HEK293 (cell line): ENCODE measurements around the gene SCAMP3.
A peak's percentile ranks its signal among the peaks of the same experiment; 100 is the strongest.

Experiments used
- CTCF ChIA-PET: fragments of 350-600 bp; formaldehyde crosslinking; extraction: SDS; loops from one replicate; lab custom pipeline; 2021; ENCODE audit warnings: antibody characterized with exemption; lab: Yijun Ruan, JAX
- POLR2A ChIA-PET: fragments of 300-600 bp; formaldehyde crosslinking; extraction: SDS; loops from one replicate; lab custom pipeline; 2020; ENCODE audit warnings: antibody characterized with exemption, inconsistent platforms; lab: Yijun Ruan, JAX
- H3K27ac ChIP-seq: fragments of 200-500 bp; sonication (Bioruptor generic); 2 replicates; pipeline ENCODE4 v1.5.1; 2014; ENCODE audit warnings: low read depth, low read length, control low read depth, inconsistent platforms; ENCODE audit errors: extremely low read depth
- H3K36me3 ChIP-seq, 2 experiments: fragments of 200-500 bp in 1 of 2; sonication (Bioruptor generic) in 1 of 2; 1 replicate in 1 of 2; 2 replicates in 1 of 2; pipeline ENCODE4 v1.5.1; 2014 to 2017; ENCODE audit warnings: inconsistent platforms in 2 of 2, low read length in 2 of 2; ENCODE audit not compliant: control insufficient read depth in 2 of 2, insufficient read depth in 1 of 2
- H3K4me1 ChIP-seq: fragments of 200-500 bp; sonication (Bioruptor generic); 2 replicates; pipeline ENCODE4 v1.5.1; 2014; ENCODE audit warnings: mild to moderate bottlenecking, low read length, inconsistent platforms; ENCODE audit not compliant: control insufficient read depth, insufficient read depth
- H3K4me3 ChIP-seq: 2 replicates; pipeline ENCODE4 v1.5.1; 2011; ENCODE audit warnings: low read depth, mild to moderate bottlenecking, control low read depth, low read length, moderate library complexity
- H3K9me3 ChIP-seq: fragments of 200-500 bp; sonication (Bioruptor generic); 2 replicates; pipeline ENCODE4 v1.5.1; 2014; ENCODE audit warnings: low read depth, low read length, inconsistent platforms; ENCODE audit not compliant: control insufficient read depth, insufficient read depth
- EGR2 ChIP-seq: fragments of 450-650 bp; formaldehyde crosslinking; IDR thresholded peaks from 2 replicates; pipeline ENCODE4 v1.5.1; 2016; ENCODE audit warnings: low read depth, missing biosample characterization, missing genetic modification characterization
- IKZF3 ChIP-seq: fragments of 450-650 bp; IDR thresholded peaks from 2 replicates; pipeline ENCODE4 v1.5.0; 2018; ENCODE audit warnings: missing biosample characterization, mild to moderate bottlenecking, missing genetic modification characterization, moderate library complexity
- ZEB2 ChIP-seq: fragments of 450-650 bp; formaldehyde crosslinking; IDR thresholded peaks from 2 replicates; pipeline ENCODE4 v1.5.1; 2016; ENCODE audit warnings: missing biosample characterization, missing genetic modification characterization
- ZIC2 ChIP-seq: fragments of 450-650 bp; formaldehyde crosslinking; IDR thresholded peaks from 2 replicates; pipeline ENCODE4 v1.5.1; 2016; ENCODE audit warnings: missing biosample characterization, missing genetic modification characterization
- ZNF112 ChIP-seq: fragments of 450-650 bp; formaldehyde crosslinking; IDR thresholded peaks from 2 replicates; pipeline ENCODE4 v1.5.0; 2017; ENCODE audit warnings: missing biosample characterization, missing genetic modification characterization
- ZNF266 ChIP-seq: fragments of 450-650 bp; formaldehyde crosslinking; IDR thresholded peaks from 2 replicates; pipeline ENCODE4 v1.5.1; 2016; ENCODE audit warnings: missing biosample characterization, missing genetic modification characterization, low read depth
- ZNF529 ChIP-seq: fragments of 450-650 bp; formaldehyde crosslinking; IDR thresholded peaks from 2 replicates; pipeline ENCODE4 v1.5.1; 2017; ENCODE audit warnings: missing genetic modification characterization, missing biosample characterization; ENCODE audit not compliant: insufficient replicate concordance
- ZNF561 ChIP-seq: fragments of 450-650 bp; IDR thresholded peaks from 2 replicates; pipeline ENCODE4 v1.5.1; 2018; ENCODE audit warnings: missing biosample characterization, missing genetic modification characterization, borderline replicate concordance
- ZNF785 ChIP-seq: fragments of 450-650 bp; formaldehyde crosslinking; IDR thresholded peaks from 2 replicates; pipeline ENCODE4 v1.5.1; 2016; ENCODE audit warnings: missing biosample characterization, missing genetic modification characterization
- ZSCAN30 ChIP-seq: fragments of 450-650 bp; IDR thresholded peaks from 2 replicates; pipeline ENCODE4 v1.5.1; 2018; ENCODE audit warnings: missing biosample characterization, mild to moderate bottlenecking, missing genetic modification characterization, moderate library complexity
- TF ChIP-seq, protein P1 (sequence below): fragments of 450-650 bp; formaldehyde crosslinking; IDR thresholded peaks from 2 replicates; pipeline ENCODE4 v1.5.1; 2016; ENCODE audit warnings: missing biosample characterization, missing genetic modification characterization
- TF ChIP-seq, protein P2 (sequence below): fragments of 450-650 bp; formaldehyde crosslinking; conservative IDR thresholded peaks from 2 replicates; pipeline ENCODE4 v1.5.1; 2016; ENCODE audit warnings: low read depth, missing biosample characterization, missing genetic modification characterization
- TF ChIP-seq, protein P3 (sequence below): fragments of 450-650 bp; formaldehyde crosslinking; IDR thresholded peaks from 2 replicates; pipeline ENCODE4 v1.5.1; 2016; ENCODE audit warnings: missing biosample characterization, missing genetic modification characterization

SCAMP3 gene

DNA sequence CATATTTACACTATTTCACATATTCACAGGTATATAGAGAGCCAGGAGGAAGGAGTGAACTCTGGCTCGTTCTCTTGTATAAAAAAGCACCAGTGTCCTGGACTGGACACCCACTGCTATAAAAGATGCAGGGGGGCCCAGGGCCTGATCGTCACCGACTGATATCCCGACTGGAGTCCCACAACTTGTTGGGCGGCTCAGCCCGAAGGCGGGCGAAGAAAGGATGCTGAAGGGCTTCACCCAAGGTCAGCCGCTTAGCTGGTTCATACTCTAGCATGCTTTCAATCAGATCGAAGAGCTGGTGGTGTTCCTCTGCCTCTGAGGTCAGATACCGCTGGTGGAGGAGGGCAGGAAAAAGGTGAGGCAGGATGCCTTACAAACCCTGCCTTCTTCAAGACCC lies 907 bp upstream of the SCAMP3 start:
- ChIA-PET POLR2A (interaction anchor here (2.6 kb wide), 1 partner anchor 10 kb away, joined by 19 read pairs; the partner anchor contains the start of gene CLK2), CTCF (interaction anchor here (0.8 to 6.2 kb wide), 2 partner anchors 13 to 15 kb away, joined by 5 to 91 read pairs; no protein-coding TSS in a partner anchor)
- no peaks in the 10 kb centered on the region for H3K9me3 ChIP-seq
- H3K36me3 ChIP-seq = peaks cover 17 to 78% of the 10 kb centered on the region in 2 experiments
- no peak overlapping the region for H3K4me3 ChIP-seq
- no peaks in the 10 kb centered on the region for H3K4me1 ChIP-seq
- TF ChIP-seq ZSCAN30 (tag by site-specific recombination) (no peak), ZEB2 (tag by site-specific recombination) (no peak), ZNF785 (tag by site-specific recombination) (no peak), EGR2 (tag by site-specific recombination) (no peak), ZNF112 (tag by site-specific recombination) (no peak), ZNF529 (no peak), ZNF266 (tag by site-specific recombination) (no peak)
- TF ChIP-seq, protein P1, sequence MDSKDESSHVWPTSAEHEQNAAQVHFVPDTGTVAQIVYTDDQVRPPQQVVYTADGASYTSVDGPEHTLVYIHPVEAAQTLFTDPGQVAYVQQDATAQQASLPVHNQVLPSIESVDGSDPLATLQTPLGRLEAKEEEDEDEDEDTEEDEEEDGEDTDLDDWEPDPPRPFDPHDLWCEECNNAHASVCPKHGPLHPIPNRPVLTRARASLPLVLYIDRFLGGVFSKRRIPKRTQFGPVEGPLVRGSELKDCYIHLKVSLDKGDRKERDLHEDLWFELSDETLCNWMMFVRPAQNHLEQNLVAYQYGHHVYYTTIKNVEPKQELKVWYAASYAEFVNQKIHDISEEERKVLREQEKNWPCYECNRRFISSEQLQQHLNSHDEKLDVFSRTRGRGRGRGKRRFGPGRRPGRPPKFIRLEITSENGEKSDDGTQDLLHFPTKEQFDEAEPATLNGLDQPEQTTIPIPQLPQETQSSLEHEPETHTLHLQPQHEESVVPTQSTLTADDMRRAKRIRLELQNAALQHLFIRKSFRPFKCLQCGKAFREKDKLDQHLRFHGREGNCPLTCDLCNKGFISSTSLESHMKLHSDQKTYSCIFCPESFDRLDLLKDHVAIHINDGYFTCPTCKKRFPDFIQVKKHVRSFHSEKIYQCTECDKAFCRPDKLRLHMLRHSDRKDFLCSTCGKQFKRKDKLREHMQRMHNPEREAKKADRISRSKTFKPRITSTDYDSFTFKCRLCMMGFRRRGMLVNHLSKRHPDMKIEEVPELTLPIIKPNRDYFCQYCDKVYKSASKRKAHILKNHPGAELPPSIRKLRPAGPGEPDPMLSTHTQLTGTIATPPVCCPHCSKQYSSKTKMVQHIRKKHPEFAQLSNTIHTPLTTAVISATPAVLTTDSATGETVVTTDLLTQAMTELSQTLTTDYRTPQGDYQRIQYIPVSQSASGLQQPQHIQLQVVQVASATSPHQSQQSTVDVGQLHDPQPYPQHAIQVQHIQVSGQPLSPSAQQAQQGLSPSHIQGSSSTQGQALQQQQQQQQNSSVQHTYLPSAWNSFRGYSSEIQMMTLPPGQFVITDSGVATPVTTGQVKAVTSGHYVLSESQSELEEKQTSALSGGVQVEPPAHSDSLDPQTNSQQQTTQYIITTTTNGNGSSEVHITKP = no peak
- peak overlapping the region; percentile 35; the same call in 1 of the 2 replicates for H3K27ac ChIP-seq

DNA sequence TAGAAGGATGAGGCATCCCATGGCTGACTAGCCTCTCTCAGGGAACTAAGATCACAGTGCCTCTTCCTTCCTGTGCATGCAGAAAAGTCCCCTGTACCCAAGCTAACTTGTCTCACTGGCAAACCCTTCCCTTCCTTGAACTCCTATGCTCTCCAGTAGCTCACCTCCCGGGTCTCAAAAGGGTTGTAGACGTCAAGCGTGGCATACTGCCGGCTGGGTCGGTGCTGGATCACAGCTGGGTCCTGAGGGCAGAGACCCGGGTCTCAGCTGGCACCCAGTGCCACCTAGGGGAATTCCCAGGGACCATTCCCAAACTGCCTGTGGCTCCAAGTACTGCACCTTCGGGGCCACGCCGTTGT lies 688 bp downstream of the SCAMP3 start:
- ChIA-PET CTCF (interaction anchor here (1.0 to 6.2 kb wide), 3 partner anchors 11 to 83 kb away, joined by 5 to 91 read pairs (median 7); no protein-coding TSS in a partner anchor), POLR2A (interaction anchor here (1.0 to 4.2 kb wide), 11 partner anchors 11 to 68 kb away, joined by 3 to 54 read pairs (median 6); partner anchors contain the start of gene CLK2)
- Histone ChIP-seq H3K4me3 (peak overlapping the region; percentile 91), H3K4me1 (no peaks in the 10 kb centered on the region), H3K27ac (peak overlapping the region; percentile 61; the same call in 1 of the 2 replicates), H3K36me3 (peaks cover 8 to 74% of the 10 kb centered on the region in 2 experiments), H3K9me3 (no peaks in the 10 kb centered on the region)
- TF ChIP-seq, protein P2, sequence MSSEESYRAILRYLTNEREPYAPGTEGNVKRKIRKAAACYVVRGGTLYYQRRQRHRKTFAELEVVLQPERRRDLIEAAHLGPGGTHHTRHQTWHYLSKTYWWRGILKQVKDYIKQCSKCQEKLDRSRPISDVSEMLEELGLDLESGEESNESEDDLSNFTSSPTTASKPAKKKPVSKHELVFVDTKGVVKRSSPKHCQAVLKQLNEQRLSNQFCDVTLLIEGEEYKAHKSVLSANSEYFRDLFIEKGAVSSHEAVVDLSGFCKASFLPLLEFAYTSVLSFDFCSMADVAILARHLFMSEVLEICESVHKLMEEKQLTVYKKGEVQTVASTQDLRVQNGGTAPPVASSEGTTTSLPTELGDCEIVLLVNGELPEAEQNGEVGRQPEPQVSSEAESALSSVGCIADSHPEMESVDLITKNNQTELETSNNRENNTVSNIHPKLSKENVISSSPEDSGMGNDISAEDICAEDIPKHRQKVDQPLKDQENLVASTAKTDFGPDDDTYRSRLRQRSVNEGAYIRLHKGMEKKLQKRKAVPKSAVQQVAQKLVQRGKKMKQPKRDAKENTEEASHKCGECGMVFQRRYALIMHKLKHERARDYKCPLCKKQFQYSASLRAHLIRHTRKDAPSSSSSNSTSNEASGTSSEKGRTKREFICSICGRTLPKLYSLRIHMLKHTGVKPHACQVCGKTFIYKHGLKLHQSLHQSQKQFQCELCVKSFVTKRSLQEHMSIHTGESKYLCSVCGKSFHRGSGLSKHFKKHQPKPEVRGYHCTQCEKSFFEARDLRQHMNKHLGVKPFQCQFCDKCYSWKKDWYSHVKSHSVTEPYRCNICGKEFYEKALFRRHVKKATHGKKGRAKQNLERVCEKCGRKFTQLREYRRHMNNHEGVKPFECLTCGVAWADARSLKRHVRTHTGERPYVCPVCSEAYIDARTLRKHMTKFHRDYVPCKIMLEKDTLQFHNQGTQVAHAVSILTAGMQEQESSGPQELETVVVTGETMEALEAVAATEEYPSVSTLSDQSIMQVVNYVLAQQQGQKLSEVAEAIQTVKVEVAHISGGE (tag by site-specific recombination) = peak; percentile 79; the same call in 1 of the 2 replicates
- TF ChIP-seq ZNF561 (tag by site-specific recombination) = no peak
- TF ChIP-seq ZIC2 (tag by site-specific recombination) = peak; percentile 66
- TF ChIP-seq, protein P3, sequence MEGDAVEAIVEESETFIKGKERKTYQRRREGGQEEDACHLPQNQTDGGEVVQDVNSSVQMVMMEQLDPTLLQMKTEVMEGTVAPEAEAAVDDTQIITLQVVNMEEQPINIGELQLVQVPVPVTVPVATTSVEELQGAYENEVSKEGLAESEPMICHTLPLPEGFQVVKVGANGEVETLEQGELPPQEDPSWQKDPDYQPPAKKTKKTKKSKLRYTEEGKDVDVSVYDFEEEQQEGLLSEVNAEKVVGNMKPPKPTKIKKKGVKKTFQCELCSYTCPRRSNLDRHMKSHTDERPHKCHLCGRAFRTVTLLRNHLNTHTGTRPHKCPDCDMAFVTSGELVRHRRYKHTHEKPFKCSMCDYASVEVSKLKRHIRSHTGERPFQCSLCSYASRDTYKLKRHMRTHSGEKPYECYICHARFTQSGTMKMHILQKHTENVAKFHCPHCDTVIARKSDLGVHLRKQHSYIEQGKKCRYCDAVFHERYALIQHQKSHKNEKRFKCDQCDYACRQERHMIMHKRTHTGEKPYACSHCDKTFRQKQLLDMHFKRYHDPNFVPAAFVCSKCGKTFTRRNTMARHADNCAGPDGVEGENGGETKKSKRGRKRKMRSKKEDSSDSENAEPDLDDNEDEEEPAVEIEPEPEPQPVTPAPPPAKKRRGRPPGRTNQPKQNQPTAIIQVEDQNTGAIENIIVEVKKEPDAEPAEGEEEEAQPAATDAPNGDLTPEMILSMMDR (tag by site-specific recombination) = peak; percentile 83
- 0 out of 2 replicates have a peak, but pooled peaks have one; percentile 5 for TF ChIP-seq IKZF3 (tag by site-specific recombination)
